ENCODE measurements around the gene MAPK10. TPM values are rescaled to one million over a fixed set of nuclear protein-coding genes. Genes with fewer than 3 reads are reported as not detected.

Gene MAPK10
- total RNA-seq = 38.9 TPM
- long read RNA-seq, full-length matches to known transcripts = 55 of 102 reads
- long read RNA-seq, partial matches to known transcripts = 17 of 102 reads
- long read RNA-seq, other reads (novel, unspliced or antisense) = 30 of 102 reads

DNA sequence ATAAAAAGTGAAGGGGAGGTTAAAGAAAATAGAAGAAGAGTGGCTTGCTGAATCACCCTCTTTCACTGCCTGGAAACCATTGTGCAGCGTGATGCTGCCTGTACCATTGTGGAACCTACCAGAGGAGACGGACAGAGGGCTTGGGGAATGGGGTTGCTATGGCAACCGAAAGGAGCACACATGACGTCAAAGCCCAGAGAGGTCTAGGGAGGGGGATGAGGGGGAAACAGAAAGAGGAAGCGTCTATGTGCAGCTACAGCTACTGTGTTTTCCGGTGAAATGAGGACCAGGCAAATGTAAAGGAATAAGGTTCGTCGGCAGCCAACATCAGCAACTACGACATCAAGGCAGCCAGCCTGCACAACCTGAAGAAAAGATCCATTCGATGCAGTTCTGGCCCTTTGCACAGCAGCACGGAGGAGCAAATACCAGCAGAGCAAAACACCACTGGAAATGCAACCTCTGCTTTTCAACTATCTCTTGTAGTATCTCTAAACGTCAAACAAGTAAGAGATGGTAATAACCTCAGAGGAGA is at the start of gene MAPK10:
TSS of gene MAPK10 (minus strand) at position 110 of the 535 bp plus-strand sequence.
- DNase-seq (ENCODE audit: low spot score) = no peak

GRCh38 chr4:86403575-86403974 is 43.7 kb upstream of the MAPK10 start:
- DNase-seq (ENCODE audit: low spot score) = no peak

GRCh38 chr4:86401826-86402225 is 42.0 kb upstream of the MAPK10 start:
- DNase-seq (ENCODE audit: low spot score) = no peak

DNA sequence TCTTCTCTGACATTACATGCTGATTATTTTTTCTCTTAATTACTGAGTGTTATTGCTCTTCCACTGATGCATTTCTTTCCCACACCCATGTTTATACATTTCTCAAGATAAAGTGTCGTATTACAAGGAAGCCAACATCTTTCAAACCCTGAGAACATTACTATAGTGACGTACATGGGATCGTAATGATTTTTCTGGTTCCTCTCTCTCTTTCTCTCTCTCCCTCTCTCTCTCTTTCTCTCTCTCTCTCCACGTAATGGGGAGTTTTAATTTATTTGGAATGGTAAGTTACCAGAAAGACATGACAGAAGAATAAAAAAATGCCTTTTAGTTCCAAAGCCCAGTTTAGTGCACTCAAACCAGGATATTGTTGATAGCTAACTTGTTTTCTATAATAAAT is 40.4 kb upstream of the MAPK10 start:
- no peak for DNase-seq (ENCODE audit: low spot score)

- DNase-seq (ENCODE audit: low spot score) = no peak
Measured at GRCh38 chr4:86398187-86398586, 38.3 kb upstream of the MAPK10 start.

- DNase-seq (ENCODE audit: low spot score) = no peak
Measured at GRCh38 chr4:86393749-86394148, 33.9 kb upstream of the MAPK10 start.

DNA sequence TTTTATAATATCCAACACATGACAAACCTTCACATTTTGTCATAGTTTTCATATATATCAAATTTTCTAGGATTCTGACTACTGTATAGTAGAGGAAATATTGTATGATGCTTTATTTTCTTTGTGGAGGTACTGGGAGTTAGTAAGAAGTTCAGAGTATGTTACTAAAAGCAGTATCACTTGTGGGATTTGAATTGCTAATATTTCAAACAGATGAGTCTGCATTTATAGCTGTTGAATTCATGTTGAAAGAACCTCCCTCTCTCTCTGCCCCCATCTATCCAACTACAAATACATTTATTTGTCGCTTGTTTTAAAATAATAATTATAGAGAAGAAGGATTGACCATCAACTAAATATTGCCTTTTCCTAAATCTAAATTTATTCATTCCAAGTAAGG is 29.8 kb upstream of the MAPK10 start:
- DNase-seq (ENCODE audit: low spot score) = no peak

- no peak for DNase-seq (ENCODE audit: low spot score)
Measured at GRCh38 chr4:86388252-86388651, 28.4 kb upstream of the MAPK10 start.

- DNase-seq (ENCODE audit: low spot score) = no peak
Measured at GRCh38 chr4:86386817-86387415, 27.1 kb upstream of the MAPK10 start.

- DNase-seq (ENCODE audit: low spot score) = no peak
Measured at GRCh38 chr4:86386201-86386600, 26.3 kb upstream of the MAPK10 start.

DNA sequence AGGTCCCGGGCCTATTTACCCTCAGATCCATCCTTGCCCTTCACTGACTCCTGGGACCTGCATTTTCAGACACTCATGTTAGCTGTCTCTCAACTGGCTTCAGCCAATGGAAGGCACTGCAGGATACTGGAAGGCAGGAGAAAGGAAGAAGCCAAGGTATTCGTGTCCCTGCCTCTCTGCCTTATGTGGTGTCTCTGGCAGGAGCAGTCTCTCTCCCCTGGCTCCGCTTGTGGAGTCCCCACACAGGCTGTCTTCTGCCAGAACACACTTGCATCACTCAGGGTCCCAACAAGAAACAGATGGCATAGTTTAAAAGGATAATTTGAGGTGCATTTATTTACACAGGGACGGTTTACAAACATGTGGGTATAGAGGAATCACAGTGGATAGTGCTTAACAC is 21.6 kb upstream of the MAPK10 start:
- DNase-seq (ENCODE audit: low spot score) = no peak

GRCh38 chr4:86380181-86380724 is 20.4 kb upstream of the MAPK10 start:
- DNase-seq (ENCODE audit: low spot score) = no peak

- no peak for DNase-seq (ENCODE audit: low spot score)
Measured at GRCh38 chr4:86376850-86377249, 17.0 kb upstream of the MAPK10 start.

DNA sequence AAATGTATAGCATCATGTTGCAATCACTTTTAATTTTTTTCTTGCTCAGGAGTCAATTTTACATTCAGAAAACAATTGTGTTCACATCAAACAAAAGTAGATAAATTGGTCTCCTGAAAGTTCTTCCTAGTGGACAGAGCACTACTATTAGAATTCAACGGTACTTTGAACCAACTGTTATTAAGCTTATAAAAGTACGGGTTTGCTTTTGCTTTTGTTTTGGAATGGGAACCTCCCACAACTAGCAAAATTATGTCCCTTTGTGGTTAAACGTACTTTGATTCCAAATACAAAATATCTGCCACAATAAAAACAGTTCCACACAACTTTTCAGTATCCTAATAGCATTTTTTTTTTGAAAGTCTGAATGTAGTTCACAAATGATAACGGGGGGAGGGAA is 8.6 kb upstream of the MAPK10 start:
- DNase-seq (ENCODE audit: low spot score) = no peak

- no peak for DNase-seq (ENCODE audit: low spot score)
Measured at GRCh38 chr4:86367577-86367976, 7.7 kb upstream of the MAPK10 start.

DNA sequence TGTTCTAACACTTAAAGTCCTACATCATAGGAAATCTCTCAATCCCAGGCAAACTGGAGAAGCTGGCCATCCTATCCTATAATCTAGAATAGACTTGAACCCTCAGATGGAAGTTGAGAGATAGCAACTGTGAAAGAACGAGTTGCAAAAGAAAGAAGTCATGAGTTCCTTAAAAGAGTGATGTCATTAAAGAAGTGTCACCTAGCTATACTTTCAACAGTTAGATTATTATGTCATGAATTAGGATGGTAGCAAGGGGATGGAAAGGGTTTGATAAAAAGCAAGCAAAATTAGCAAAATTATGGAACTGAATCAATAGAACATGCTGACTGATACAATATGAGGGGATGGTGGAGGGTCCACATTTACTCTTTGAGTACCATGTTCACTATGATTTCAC is 7.1 kb upstream of the MAPK10 start:
- DNase-seq (ENCODE audit: low spot score) = no peak

GRCh38 chr4:86362510-86362909 is 2.7 kb upstream of the MAPK10 start:
- DNase-seq (ENCODE audit: low spot score) = no peak

GRCh38 chr4:86358257-86358656 is 1.6 kb downstream of the MAPK10 start:
- DNase-seq (ENCODE audit: low spot score) = no peak

DNA sequence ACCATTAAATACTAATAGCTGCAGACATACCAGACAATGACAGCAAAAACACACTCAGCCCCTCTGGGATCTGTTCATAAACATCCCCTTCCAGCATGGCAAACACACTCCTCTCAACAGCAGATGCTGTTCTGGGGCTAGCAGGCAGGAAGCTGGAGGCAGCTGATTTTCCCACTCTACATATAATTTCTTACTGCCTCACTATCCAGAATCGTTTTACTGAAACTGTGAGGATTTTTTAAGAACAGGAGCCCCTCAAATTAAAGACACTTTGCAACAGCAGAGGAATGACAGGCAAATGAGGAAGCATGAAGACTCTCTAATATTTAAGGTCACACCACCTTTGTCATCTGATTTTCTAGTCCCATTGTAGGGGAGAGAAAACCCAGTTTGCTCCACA is 2.2 kb downstream of the MAPK10 start:
- no peak for DNase-seq (ENCODE audit: low spot score)

DNA sequence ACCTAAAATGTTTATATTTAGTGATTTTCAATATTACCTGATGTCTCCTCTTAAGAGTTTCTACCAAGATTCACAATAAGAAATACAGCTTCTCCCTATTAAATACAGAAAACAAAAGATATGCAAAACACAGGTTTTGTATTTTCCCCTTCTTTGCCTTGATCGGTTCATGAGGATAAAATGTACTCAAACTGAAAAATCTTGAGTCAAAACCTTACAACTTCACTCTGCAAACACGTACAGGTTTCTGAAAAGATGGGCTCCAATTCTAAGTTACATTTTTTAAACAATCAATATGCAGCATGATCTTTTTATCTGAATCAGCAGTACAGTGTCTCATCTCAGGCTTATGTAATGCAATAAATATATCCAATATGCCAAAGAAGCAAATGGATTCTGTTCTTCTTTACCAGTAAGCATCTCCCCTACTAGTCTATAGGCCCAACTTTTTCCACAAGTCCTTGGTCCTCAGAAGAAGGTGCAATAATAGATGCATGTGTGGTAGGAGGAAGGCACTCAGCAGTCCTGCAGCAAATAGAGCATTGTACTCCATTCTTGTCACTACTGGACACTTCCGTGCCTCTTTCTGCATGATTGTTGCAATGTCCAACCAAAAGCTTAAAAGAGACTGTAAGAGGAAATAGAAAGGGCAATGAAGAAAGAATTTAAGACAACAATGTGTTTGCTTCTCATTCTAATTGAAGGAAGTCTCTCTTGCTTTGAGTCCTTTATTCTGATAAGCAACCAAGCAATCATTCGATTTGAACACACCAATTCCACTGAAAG is 3.2 kb downstream of the MAPK10 start:
- DNase-seq (ENCODE audit: low spot score) = no peak

- no peak for DNase-seq (ENCODE audit: low spot score)
Measured at GRCh38 chr4:86354390-86354789, 5.5 kb downstream of the MAPK10 start.

- no peak for DNase-seq (ENCODE audit: low spot score)
Measured at GRCh38 chr4:86346320-86346719, 13.5 kb downstream of the MAPK10 start.

All from mesenteric fat pad (tissue), 1 donor.